Activated CD4-positive, alpha-beta T cell treated with anti-CD3 and anti-CD28 coated beads, Interleukin-2, amount 10 ng/mL, durations not matched to agents 7 days and 5 days (primary cell): ENCODE results near the gene DNAJC3. TPM values are rescaled to one million over a fixed set of nuclear protein-coding genes. Genes with fewer than 3 reads are reported as not detected.

Experiments
- CTCF ChIA-PET: fragments of 350-600 bp; sonication (Branson Sonifier 250); formaldehyde crosslinking; loops from one replicate; lab custom pipeline; 2021; ENCODE audit warnings: antibody characterized with exemption; lab: Charles Lee
- POLR2A ChIA-PET: fragments of 350-600 bp; sonication (Branson Sonifier 250); formaldehyde crosslinking; loops from one replicate; lab custom pipeline; 2021; ENCODE audit warnings: antibody characterized with exemption; lab: Charles Lee
- DNase-seq: peaks from one replicate; pipeline ENCODE4 v3.0.0-alpha.2; 2020
- H3K27ac Mint-ChIP-seq: one replicate; pipeline ENCODE4 v1.8.0; 2021; ENCODE audit warnings: mild to moderate bottlenecking, moderate library complexity, mixed read lengths
- H3K27me3 Mint-ChIP-seq: one replicate; pipeline ENCODE4 v1.8.0; 2021; ENCODE audit warnings: mixed read lengths
- H3K36me3 Mint-ChIP-seq: one replicate; pipeline ENCODE4 v1.8.0; 2021; ENCODE audit warnings: low read depth, mixed read lengths
- H3K4me1 Mint-ChIP-seq: one replicate; pipeline ENCODE4 v1.8.0; 2021; ENCODE audit warnings: mixed read lengths
- H3K4me3 Mint-ChIP-seq: one replicate; pipeline ENCODE4 v1.8.0; 2021; ENCODE audit warnings: mild to moderate bottlenecking, moderate library complexity, mixed read lengths
- H3K9me3 Mint-ChIP-seq: one replicate; pipeline ENCODE4 v1.8.0; 2021; ENCODE audit warnings: mixed read lengths
- total RNA-seq, 2 experiments: library from RNA; stranded (reverse); gene quantifications; one replicate each; pipeline ENCODE4 v1.2.3, GENCODE V29; 2021

Gene DNAJC3
- total RNA-seq: 10 to 100 TPM; 20.3 to 21.6 TPM

- no peaks in the 10 kb centered on the region for H3K9me3 Mint-ChIP-seq
- peak within 1 kb of the TSS; percentile 88 for H3K4me3 Mint-ChIP-seq
- CTCF ChIA-PET: interaction anchor here (0.9 to 1.0 kb wide), 2 partner anchors 10 to 112 kb away, joined by 3 to 4 read pairs; no protein-coding TSS in a partner anchor
- peak; percentile 97 for DNase-seq
- peaks cover 32% of the 10 kb centered on the region for H3K36me3 Mint-ChIP-seq
- H3K27me3 Mint-ChIP-seq: no peaks in the 10 kb centered on the region
- H3K27ac Mint-ChIP-seq: peak within 1 kb of the TSS; percentile 97
- H3K4me1 Mint-ChIP-seq: peaks cover 60% of the 10 kb centered on the region
- POLR2A ChIA-PET: no interaction called here
Observed at GRCh38 chr13:95676762-95677563, at the start of gene DNAJC3. TSS of gene DNAJC3 (plus strand) at chr13:95677139. CDS start at chr13:95677256, 117 bp downstream.

- ChIA-PET CTCF (no interaction called here), POLR2A (no interaction called here)
- Mint-ChIP-seq H3K27ac (no peak overlapping the region), H3K9me3 (no peaks in the 10 kb centered on the region), H3K36me3 (no peaks in the 10 kb centered on the region), H3K27me3 (peaks cover 20% of the 10 kb centered on the region), H3K4me1 (no peaks in the 10 kb centered on the region), H3K4me3 (no peak overlapping the region)
- no peak for DNase-seq
Observed at GRCh38 chr13:95627590-95627989, 49.3 kb upstream of the DNAJC3 start.

- CTCF ChIA-PET: no interaction called here
- POLR2A ChIA-PET: no interaction called here
- H3K9me3 Mint-ChIP-seq: no peaks in the 10 kb centered on the region
- no peaks in the 10 kb centered on the region for H3K4me1 Mint-ChIP-seq
- no peak for DNase-seq
- peaks cover 22% of the 10 kb centered on the region for H3K27me3 Mint-ChIP-seq
- H3K4me3 Mint-ChIP-seq: no peak overlapping the region
- no peak overlapping the region for H3K27ac Mint-ChIP-seq
- H3K36me3 Mint-ChIP-seq: no peaks in the 10 kb centered on the region
Observed at GRCh38 chr13:95628488-95628887, 48.5 kb upstream of the DNAJC3 start.

DNA sequence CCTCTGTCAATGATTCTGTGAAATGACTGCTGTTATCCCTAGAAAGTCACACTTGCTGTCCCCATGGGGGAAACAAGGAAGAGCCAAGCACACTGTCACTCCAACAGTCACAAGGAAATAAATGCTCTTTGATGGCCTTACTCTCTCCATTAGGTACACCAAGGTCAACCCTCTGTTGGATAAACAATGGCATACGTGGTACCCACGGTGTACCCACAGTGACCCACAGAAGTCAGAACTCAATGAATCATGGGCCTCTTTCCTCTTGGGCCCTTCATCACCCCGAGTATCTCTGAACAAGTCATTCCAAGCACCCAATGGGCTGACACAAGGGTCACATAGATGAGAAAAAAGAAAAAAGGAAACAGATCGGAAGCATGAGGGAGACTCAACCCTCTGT, 47.9 kb upstream of the DNAJC3 start:
- POLR2A ChIA-PET: no interaction called here
- CTCF ChIA-PET: no interaction called here
- no peak for DNase-seq
- Mint-ChIP-seq H3K27ac (no peak overlapping the region), H3K27me3 (peaks cover 23% of the 10 kb centered on the region), H3K4me1 (no peaks in the 10 kb centered on the region), H3K36me3 (no peaks in the 10 kb centered on the region), H3K4me3 (no peak overlapping the region), H3K9me3 (no peaks in the 10 kb centered on the region)

GRCh38 chr13:95630593-95630992, 46.3 kb upstream of the DNAJC3 start:
- peaks cover 22% of the 10 kb centered on the region for H3K27me3 Mint-ChIP-seq
- DNase-seq: no peak
- H3K36me3 Mint-ChIP-seq: no peaks in the 10 kb centered on the region
- H3K4me1 Mint-ChIP-seq: peaks cover 1% of the 10 kb centered on the region
- ChIA-PET CTCF (no interaction called here), POLR2A (no interaction called here)
- no peak overlapping the region for H3K27ac Mint-ChIP-seq
- no peaks in the 10 kb centered on the region for H3K9me3 Mint-ChIP-seq
- no peak overlapping the region for H3K4me3 Mint-ChIP-seq

DNA sequence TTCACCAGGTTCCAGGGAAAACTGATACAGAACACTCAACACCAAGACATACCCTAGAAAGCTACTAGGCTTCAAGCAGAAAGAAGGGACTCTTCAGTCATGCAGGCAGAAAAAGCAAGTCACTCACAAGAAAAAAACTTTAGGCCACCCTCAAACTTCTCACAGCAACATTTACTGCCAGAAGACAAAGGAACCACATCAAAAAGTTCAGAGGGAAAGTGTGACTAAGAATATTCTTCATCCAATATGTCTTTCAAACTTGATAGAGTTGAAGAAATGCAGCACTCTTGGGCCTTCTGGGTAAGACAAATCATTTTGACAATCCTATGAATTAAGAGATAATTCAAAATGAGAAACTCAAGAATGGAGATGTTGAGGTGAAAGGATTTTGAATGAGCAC, 40.1 kb upstream of the DNAJC3 start:
- peak; percentile 18 for DNase-seq
- H3K27me3 Mint-ChIP-seq: peaks cover 25% of the 10 kb centered on the region
- H3K4me3 Mint-ChIP-seq: no peak overlapping the region
- CTCF ChIA-PET: interaction anchor here (0.6 kb wide), 1 partner anchor 24 kb away, joined by 6 read pairs; no protein-coding TSS in a partner anchor
- H3K9me3 Mint-ChIP-seq: no peaks in the 10 kb centered on the region
- peaks cover 16% of the 10 kb centered on the region for H3K4me1 Mint-ChIP-seq
- H3K27ac Mint-ChIP-seq: peak overlapping the region; percentile 6
- POLR2A ChIA-PET: interaction anchor here (0.7 kb wide), 1 partner anchor 223 kb away, joined by 5 read pairs; no protein-coding TSS in a partner anchor
- no peaks in the 10 kb centered on the region for H3K36me3 Mint-ChIP-seq

DNA sequence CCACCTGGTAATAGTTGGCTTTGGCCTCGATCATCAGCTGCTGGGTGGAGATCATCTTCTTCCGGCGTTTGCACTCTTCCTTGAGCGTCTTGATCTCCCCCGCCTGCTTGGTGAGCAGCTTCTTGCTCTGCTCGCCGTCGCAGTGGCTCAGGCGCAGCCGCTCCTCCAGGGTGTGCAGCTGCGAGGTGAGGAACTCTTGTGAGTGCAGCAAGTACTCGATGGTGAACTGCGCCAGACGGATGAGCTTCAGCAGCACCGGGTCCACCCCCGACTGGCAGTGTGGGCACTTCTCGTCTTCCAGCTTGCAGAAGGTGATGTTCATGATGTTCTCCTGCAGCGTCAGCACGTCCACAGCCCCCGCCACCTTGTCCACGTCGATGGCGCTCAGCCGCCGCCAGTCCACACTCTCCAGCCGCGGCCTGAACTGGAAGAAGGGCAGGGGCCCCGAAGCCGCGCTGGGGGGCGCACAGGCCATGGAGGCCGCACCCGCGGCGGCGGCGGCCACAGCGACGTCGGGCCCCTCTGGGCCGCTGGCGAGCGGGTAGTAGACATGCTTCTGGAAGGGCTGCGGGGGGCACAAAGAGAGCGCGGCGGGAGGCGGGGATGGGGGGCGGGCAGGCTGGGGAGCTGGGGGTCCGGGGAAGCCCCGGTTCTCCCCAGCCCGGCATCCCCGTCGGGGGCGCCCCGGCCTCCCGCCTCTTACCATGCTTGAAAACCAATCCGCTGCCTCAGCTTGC, 35.5 kb upstream of the DNAJC3 start:
- peaks cover 21% of the 10 kb centered on the region for H3K4me1 Mint-ChIP-seq
- POLR2A ChIA-PET: no interaction called here
- no peak for DNase-seq
- CTCF ChIA-PET: no interaction called here
- no peak overlapping the region for H3K4me3 Mint-ChIP-seq
- peaks cover 47% of the 10 kb centered on the region for H3K27me3 Mint-ChIP-seq
- H3K27ac Mint-ChIP-seq: no peak overlapping the region
- H3K36me3 Mint-ChIP-seq: no peaks in the 10 kb centered on the region
- H3K9me3 Mint-ChIP-seq: no peaks in the 10 kb centered on the region

DNA sequence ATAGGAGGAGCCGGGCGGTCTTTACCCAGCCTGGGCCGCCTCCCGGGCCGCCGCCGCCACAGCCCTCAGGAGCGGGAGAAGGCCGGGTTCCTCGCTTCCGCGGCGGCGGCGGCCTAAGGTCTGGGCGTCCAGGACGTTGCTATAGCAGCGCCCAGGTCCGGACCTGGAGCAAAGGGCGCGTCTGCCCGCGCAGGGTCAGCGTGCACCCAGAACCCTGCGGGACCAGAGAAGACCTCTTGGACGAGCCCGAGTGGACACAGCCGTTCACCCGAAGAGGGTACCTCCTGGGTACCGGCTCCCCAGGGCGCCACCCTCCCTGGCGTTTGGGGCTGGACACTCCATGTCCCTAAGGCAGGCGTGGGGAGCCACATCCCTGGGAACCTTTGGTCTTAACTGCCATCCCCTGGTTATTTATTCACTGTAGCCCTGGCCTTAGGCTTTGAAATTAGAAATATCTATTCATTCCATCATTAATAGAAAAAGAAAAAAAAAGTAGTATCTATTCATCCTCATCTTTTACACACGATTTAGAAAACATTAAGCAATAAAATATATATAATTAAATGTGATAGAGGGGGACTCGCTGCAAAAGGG, 34.8 kb upstream of the DNAJC3 start:
- no peak overlapping the region for H3K27ac Mint-ChIP-seq
- no peaks in the 10 kb centered on the region for H3K36me3 Mint-ChIP-seq
- peaks cover 14% of the 10 kb centered on the region for H3K4me1 Mint-ChIP-seq
- H3K27me3 Mint-ChIP-seq: peaks cover 50% of the 10 kb centered on the region
- ChIA-PET CTCF (no interaction called here), POLR2A (no interaction called here)
- no peaks in the 10 kb centered on the region for H3K9me3 Mint-ChIP-seq
- no peak for DNase-seq
- H3K4me3 Mint-ChIP-seq: no peak overlapping the region

- Mint-ChIP-seq H3K9me3 (no peaks in the 10 kb centered on the region), H3K27ac (no peak overlapping the region), H3K4me1 (peaks cover 10% of the 10 kb centered on the region), H3K36me3 (no peaks in the 10 kb centered on the region), H3K4me3 (no peak overlapping the region), H3K27me3 (peaks cover 52% of the 10 kb centered on the region)
- POLR2A ChIA-PET: no interaction called here
- CTCF ChIA-PET: no interaction called here
- no peak for DNase-seq
Observed at GRCh38 chr13:95642999-95643398, 33.9 kb upstream of the DNAJC3 start.

DNA sequence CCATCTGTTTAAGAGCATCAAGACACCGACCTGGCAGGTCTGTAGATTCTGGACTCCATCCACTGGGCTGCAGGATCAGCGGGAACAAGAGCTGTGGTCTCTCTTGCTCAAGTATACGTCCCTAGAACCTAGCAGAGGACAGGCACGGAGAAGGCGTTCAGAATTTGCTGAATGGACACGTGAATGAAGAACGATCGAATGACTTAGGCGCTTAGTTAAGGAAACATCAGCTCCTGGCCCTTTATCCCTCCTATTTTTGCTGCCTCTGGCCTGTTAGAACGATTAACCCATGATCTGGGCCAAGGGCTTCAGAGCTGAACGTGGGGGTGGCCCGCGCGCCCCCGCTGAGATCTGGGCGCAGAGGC, 33.4 kb upstream of the DNAJC3 start:
- Mint-ChIP-seq H3K27ac (no peak overlapping the region), H3K4me1 (peaks cover 9% of the 10 kb centered on the region), H3K4me3 (peak overlapping the region; percentile 30), H3K9me3 (no peaks in the 10 kb centered on the region), H3K36me3 (no peaks in the 10 kb centered on the region), H3K27me3 (peaks cover 55% of the 10 kb centered on the region)
- CTCF ChIA-PET: no interaction called here
- POLR2A ChIA-PET: no interaction called here
- no peak for DNase-seq

DNA sequence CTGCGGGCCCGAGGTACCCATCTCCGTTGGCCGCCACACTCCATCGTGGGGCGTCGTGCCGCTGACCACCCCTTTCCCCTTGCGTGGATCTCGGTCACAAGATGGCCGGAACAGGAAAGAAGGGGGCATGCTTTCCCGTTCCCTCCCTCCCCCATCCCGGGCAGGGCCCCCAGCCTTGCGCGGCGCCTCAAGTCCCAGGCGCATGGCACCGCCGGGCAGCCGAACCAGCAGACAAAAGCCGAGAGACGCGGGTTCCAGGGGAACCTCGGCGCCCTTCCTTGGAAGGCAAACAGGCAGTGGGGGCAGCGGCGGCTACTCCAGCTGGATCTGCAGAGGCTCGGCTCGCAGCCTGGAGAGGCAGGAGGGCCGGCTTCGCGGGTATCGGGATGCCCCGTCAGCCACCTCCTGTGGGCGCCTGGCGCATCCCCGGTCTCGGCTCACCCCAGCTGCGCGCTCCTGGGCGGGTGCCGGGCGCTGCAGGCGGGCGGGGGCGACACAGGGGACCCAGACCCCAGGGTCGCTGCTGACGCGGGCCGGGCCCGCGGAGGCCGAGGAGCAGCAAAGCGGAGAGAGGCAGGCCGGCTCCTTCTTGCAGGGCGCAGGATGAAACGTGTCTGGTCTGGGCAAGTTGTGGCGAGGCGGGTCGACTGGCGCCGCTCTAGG, 32.9 kb upstream of the DNAJC3 start:
- H3K4me3 Mint-ChIP-seq: peak overlapping the region; percentile 30
- no peak overlapping the region for H3K27ac Mint-ChIP-seq
- no peaks in the 10 kb centered on the region for H3K9me3 Mint-ChIP-seq
- CTCF ChIA-PET: no interaction called here
- POLR2A ChIA-PET: no interaction called here
- peaks cover 54% of the 10 kb centered on the region for H3K27me3 Mint-ChIP-seq
- no peak for DNase-seq
- peaks cover 9% of the 10 kb centered on the region for H3K4me1 Mint-ChIP-seq
- no peaks in the 10 kb centered on the region for H3K36me3 Mint-ChIP-seq

- H3K9me3 Mint-ChIP-seq: no peaks in the 10 kb centered on the region
- DNase-seq: peak; percentile 25
- ChIA-PET CTCF (no interaction called here), POLR2A (no interaction called here)
- peaks cover 54% of the 10 kb centered on the region for H3K27me3 Mint-ChIP-seq
- H3K4me3 Mint-ChIP-seq: peak within 1 kb of the TSS; percentile 68
- no peaks in the 10 kb centered on the region for H3K36me3 Mint-ChIP-seq
- peaks cover 9% of the 10 kb centered on the region for H3K4me1 Mint-ChIP-seq
- H3K27ac Mint-ChIP-seq: no peak within 1 kb of the TSS
Observed at GRCh38 chr13:95644601-95645052, 32.3 kb upstream of the DNAJC3 start, which contains the start of gene DZIP1. TSS of gene DZIP1 (minus strand) at chr13:95644706. CDS start at chr13:95642029, 2,677 bp downstream.
